Neuronal stem cell (in vitro differentiated cells): ENCODE results near the gene CNTNAP5.

Source experiments
- DNase-seq: peaks from one replicate; pipeline ENCODE4 v3.0.0-alpha.2; 2013; ENCODE audit warnings: low spot score
- H2AFZ ChIP-seq: one replicate; pipeline ENCODE4 v1.6.1; 2013; ENCODE audit warnings: mild to moderate bottlenecking, low read length, inconsistent platforms
- H2AK5ac ChIP-seq: 2 replicates; pipeline ENCODE4 v1.6.1; 2013; ENCODE audit warnings: low read depth, mild to moderate bottlenecking, inconsistent platforms, low read length, moderate library complexity, mixed read lengths
- H2BK120ac ChIP-seq: 2 replicates; pipeline ENCODE4 v1.6.1; 2013; ENCODE audit warnings: low read depth, mild to moderate bottlenecking, inconsistent platforms, low read length, moderate library complexity, mixed read lengths
- H2BK12ac ChIP-seq: one replicate; pipeline ENCODE4 v1.6.1; 2013; ENCODE audit warnings: low read length, inconsistent platforms
- H2BK15ac ChIP-seq: 2 replicates; pipeline ENCODE4 v1.6.1; 2013; ENCODE audit warnings: mild to moderate bottlenecking, low read length, inconsistent platforms, mixed read lengths
- H2BK5ac ChIP-seq: one replicate; pipeline ENCODE4 v1.6.1; 2013; ENCODE audit warnings: inconsistent platforms, mild to moderate bottlenecking, low read length, moderate library complexity
- H3K14ac ChIP-seq: one replicate; pipeline ENCODE4 v1.6.1; 2013; ENCODE audit warnings: low read length, inconsistent platforms
- H3K18ac ChIP-seq: 2 replicates; pipeline ENCODE4 v1.6.1; 2013; ENCODE audit warnings: low read length, inconsistent platforms
- H3K23ac ChIP-seq: 2 replicates; pipeline ENCODE4 v1.6.1; 2013; ENCODE audit warnings: low read depth, mild to moderate bottlenecking, mixed read lengths, low read length, inconsistent platforms; ENCODE audit not compliant: poor library complexity
- H3K27ac ChIP-seq: replicated peaks from 3 replicates; pipeline ENCODE4 v1.5.1; 2013; ENCODE audit warnings: low read length, inconsistent platforms
- H3K27me3 ChIP-seq, 3 experiments: 2 replicates each; pipeline ENCODE4 v1.6.1; 2013; ENCODE audit warnings: low read length in 3 of 3, mild to moderate bottlenecking in 2 of 3, inconsistent platforms in 1 of 3, low read depth in 1 of 3, mixed read lengths in 1 of 3, moderate library complexity in 1 of 3; ENCODE audit not compliant: control insufficient read depth in 3 of 3, insufficient read depth in 3 of 3
- H3K36me3 ChIP-seq, 2 donors: replicated peaks in 1 of 2; 2 replicates each; pipeline ENCODE4 v1.6.1; 2013; ENCODE audit warnings: low read length in 2 of 2; ENCODE audit not compliant: control insufficient read depth in 2 of 2, insufficient read depth in 2 of 2
- H3K4ac ChIP-seq: 2 replicates; pipeline ENCODE4 v1.6.1; 2013; ENCODE audit warnings: inconsistent platforms, mild to moderate bottlenecking, low read length, moderate library complexity
- H3K4me1 ChIP-seq, 2 donors: 1 replicate in 1 of 2; 2 replicates in 1 of 2; pipeline ENCODE4 v1.6.1; 2013; ENCODE audit warnings: low read length in 2 of 2, low read depth in 1 of 2; ENCODE audit not compliant: control insufficient read depth in 2 of 2, insufficient read depth in 1 of 2
- H3K4me2 ChIP-seq: one replicate; pipeline ENCODE4 v1.6.1; 2013; ENCODE audit warnings: mild to moderate bottlenecking, low read length, inconsistent platforms; ENCODE audit not compliant: insufficient read depth, poor library complexity, severe bottlenecking
- H3K4me3 ChIP-seq, 2 donors: 2 replicates each; pipeline ENCODE4 v1.5.1; 2013; ENCODE audit warnings: low read length in 2 of 2, mild to moderate bottlenecking in 2 of 2, inconsistent platforms in 1 of 2, moderate library complexity in 1 of 2
- H3K79me1 ChIP-seq: one replicate; pipeline ENCODE4 v1.6.1; 2013; ENCODE audit warnings: low read depth, mild to moderate bottlenecking, inconsistent platforms, low read length, moderate library complexity
- H3K9ac ChIP-seq: one replicate; pipeline ENCODE4 v1.6.1; 2013; ENCODE audit warnings: mild to moderate bottlenecking, low read depth, low read length, inconsistent platforms; ENCODE audit not compliant: poor library complexity
- H3K9me3 ChIP-seq, 2 donors: replicated peaks in 1 of 2; 2 replicates each; pipeline versions ENCODE3 to v1.6.1; 2013; ENCODE audit warnings: low read length in 2 of 2, mild to moderate bottlenecking in 2 of 2, inconsistent platforms in 1 of 2, low read depth in 1 of 2, mixed read lengths in 1 of 2, moderate library complexity in 1 of 2; ENCODE audit not compliant: control insufficient read depth in 2 of 2, insufficient read depth in 1 of 2
- H4K8ac ChIP-seq: one replicate; pipeline ENCODE4 v1.6.1; 2013; ENCODE audit warnings: low read depth, mild to moderate bottlenecking, inconsistent platforms, low read length, moderate library complexity
- H4K91ac ChIP-seq: one replicate; pipeline ENCODE4 v1.6.1; 2013; ENCODE audit warnings: low read length, low read depth, mild to moderate bottlenecking, inconsistent platforms; ENCODE audit not compliant: poor library complexity
- WGBS, 2 donors: extraction: QIAGEN DNeasy Blood & Tissue Kit; methylation state at CpG; one replicate each; pipeline ENCODE4 v1.1.7; 2013; ENCODE audit warnings: missing lambda C conversion rate in 2 of 2, mixed read lengths in 1 of 2; ENCODE audit not compliant: insufficient read length in 2 of 2, insufficient replicate concordance in 1 of 2; ENCODE audit errors: extremely low coverage in 2 of 2; 5-methylcytosine and 5-hydroxymethylcytosine counted together

The CNTNAP5 gene

DNA sequence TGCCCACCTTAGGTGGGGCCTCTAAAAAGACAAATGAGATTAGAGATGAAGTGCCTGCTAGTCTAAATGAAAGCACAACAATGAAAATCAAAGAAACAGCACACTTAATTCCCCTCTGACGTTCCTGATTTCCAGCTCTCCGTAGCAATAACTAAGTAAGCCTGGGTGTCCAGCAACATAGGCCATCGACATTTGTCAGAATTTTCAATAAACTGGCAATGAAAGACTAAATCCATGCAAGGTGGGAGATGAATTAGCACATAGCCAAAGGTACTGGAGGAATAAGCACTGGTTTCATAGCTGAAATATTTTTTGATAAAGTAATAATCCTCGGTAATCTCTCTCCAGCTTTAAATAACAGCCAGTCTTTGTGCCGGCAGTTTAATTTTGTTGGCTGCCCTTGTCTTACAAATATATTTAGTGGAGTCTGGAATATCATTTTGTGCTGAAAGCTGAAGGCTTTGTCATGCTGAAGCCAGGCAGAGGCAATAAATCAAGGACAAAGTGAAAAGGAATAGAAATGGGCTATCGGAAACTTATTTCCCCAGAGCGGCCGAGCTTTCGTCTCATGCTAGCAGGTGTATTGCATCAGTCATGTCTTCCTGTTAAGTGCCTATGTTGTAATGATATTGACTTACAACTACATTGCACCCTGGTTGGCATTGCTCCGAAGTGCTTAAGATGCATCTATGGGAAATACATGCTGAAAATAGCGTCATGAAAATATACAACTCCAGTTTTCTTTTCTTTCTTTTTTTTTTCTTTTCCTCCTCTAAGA, 790.1 kb downstream of the CNTNAP5 start:
- no peaks in the 10 kb centered on the region for H3K27me3 ChIP-seq
- no peak overlapping the region for H2BK12ac ChIP-seq
- no peak overlapping the region for H3K18ac ChIP-seq
- no peak overlapping the region for H3K4me3 ChIP-seq
- H2BK5ac ChIP-seq, result no peak overlapping the region
- no peak overlapping the region for H2AFZ ChIP-seq
- DNase-seq, result no peak
- no CpG with 5 or more reads among the region's 11 CpGs for WGBS, 2 donors
- no peak overlapping the region for H3K4ac ChIP-seq
- H3K27ac ChIP-seq, result no peak overlapping the region
- no peak overlapping the region for H2BK15ac ChIP-seq
- H2BK120ac ChIP-seq, result no peak overlapping the region
- no peak overlapping the region for H2AK5ac ChIP-seq
- no peak overlapping the region for H3K23ac ChIP-seq
- H3K9me3 ChIP-seq, result no peaks in the 10 kb centered on the region
- H3K9ac ChIP-seq, result no peak overlapping the region
- no peaks in the 10 kb centered on the region for H3K79me1 ChIP-seq
- H4K8ac ChIP-seq, result no peak overlapping the region
- no peak overlapping the region for H3K14ac ChIP-seq
- no peak overlapping the region for H4K91ac ChIP-seq
- H3K36me3 ChIP-seq, result no peaks in the 10 kb centered on the region
- H3K4me1 ChIP-seq, result no peaks in the 10 kb centered on the region
- H3K4me2 ChIP-seq, result no peak overlapping the region

DNA sequence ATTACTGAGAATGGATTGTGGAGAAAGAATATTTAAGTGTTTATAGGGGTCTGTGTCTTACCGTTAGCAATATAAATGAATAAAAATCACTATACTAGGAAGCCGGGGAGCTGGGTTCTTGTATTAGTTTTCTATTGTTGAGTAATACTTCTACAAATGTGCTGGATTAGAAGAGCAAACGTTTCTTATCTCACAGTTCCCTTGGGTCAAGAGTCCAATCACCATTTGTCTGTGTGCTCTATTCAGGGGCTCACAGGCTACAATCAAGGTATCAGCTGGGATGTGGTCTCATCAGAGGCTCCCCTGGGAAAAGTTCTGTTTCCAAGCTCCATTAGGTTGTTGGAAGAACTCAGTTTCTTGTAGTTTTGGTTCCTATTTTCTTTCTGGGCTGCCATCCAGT, 790.9 kb downstream of the CNTNAP5 start:
- Histone ChIP-seq H3K18ac (no peak overlapping the region), H3K14ac (no peak overlapping the region), H3K23ac (no peak overlapping the region), H2AFZ (no peak overlapping the region), H3K4me2 (no peak overlapping the region), H2BK15ac (no peak overlapping the region), H3K27ac (no peak overlapping the region), H2AK5ac (no peak overlapping the region), H2BK120ac (no peak overlapping the region), H2BK12ac (no peak overlapping the region), H4K8ac (no peak overlapping the region), H4K91ac (no peak overlapping the region), H3K27me3 (no peaks in the 10 kb centered on the region), H3K4ac (no peak overlapping the region), H3K4me1 (no peaks in the 10 kb centered on the region), H3K9me3 (no peaks in the 10 kb centered on the region), H3K79me1 (no peaks in the 10 kb centered on the region), H2BK5ac (no peak overlapping the region), H3K9ac (no peak overlapping the region), H3K36me3 (no peaks in the 10 kb centered on the region), H3K4me3 (no peak overlapping the region)
- no CpG with 5 or more reads among the region's 3 CpGs for WGBS, 2 donors
- DNase-seq, result no peak

DNA sequence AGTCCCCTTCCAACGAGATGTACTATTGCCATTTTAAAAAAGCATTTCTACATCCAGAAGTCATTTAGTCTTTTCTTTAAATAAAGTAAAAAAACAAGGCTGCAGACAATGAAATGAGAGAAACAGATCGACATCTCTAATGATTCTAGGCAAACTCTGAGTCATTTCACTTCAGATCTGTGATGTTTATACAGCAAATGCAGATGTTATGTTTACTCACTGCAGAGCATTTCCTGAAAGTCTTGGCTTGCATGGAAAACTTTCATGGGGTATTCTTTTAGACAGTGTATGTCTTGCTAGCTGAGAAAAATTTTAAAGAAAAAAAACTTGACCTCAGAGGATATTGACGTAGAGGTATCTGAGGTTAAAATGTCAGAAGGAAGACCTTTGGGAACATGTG, 797.4 kb downstream of the CNTNAP5 start:
- Histone ChIP-seq H3K4ac (no peak overlapping the region), H3K9ac (no peak overlapping the region), H3K9me3 (peaks cover 0 to 2% of the 10 kb centered on the region in 2 donors), H3K27me3 (no peaks in the 10 kb centered on the region), H3K18ac (no peak overlapping the region), H2AK5ac (no peak overlapping the region), H3K79me1 (no peaks in the 10 kb centered on the region), H3K36me3 (no peaks in the 10 kb centered on the region), H3K27ac (no peak overlapping the region), H3K4me1 (no peaks in the 10 kb centered on the region), H4K91ac (no peak overlapping the region), H2BK12ac (no peak overlapping the region), H2BK5ac (no peak overlapping the region), H3K4me2 (no peak overlapping the region), H3K4me3 (no peak overlapping the region), H3K23ac (no peak overlapping the region), H3K14ac (no peak overlapping the region), H2BK120ac (no peak overlapping the region), H2BK15ac (no peak overlapping the region), H2AFZ (no peak overlapping the region), H4K8ac (no peak overlapping the region)
- WGBS, 2 donors, result no CpG with 5 or more reads among the region's 3 CpGs
- no peak for DNase-seq

DNA sequence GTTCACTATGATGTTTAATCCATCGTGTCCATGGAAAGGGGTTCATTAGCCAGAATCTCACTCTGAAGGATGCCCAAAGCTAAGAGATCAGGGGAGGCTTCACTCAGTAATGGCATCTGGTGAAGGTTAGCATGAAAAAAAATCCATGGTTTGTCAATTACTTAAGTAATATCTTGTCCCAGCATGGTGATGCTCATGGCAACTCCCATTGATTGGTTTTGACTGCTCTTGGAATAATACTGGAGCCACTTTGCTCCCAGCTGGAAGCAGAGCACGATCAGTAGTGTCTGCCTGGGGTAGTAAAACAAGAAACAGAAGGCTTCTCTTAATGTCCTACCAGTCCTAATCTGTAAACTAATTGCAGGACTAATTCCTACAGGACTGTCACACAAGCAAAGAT, 799.4 kb downstream of the CNTNAP5 start:
- Histone ChIP-seq H3K4me2 (no peak overlapping the region), H4K8ac (no peak overlapping the region), H2BK15ac (no peak overlapping the region), H3K18ac (no peak overlapping the region), H2BK120ac (no peak overlapping the region), H3K23ac (no peak overlapping the region), H2BK12ac (no peak overlapping the region), H3K9ac (no peak overlapping the region), H3K4me3 (no peak overlapping the region), H3K27ac (no peak overlapping the region), H2BK5ac (no peak overlapping the region), H3K27me3 (no peaks in the 10 kb centered on the region), H2AK5ac (no peak overlapping the region), H3K9me3 (peaks cover 0 to 2% of the 10 kb centered on the region in 2 donors), H3K36me3 (no peaks in the 10 kb centered on the region), H4K91ac (no peak overlapping the region), H3K4me1 (no peaks in the 10 kb centered on the region), H3K14ac (no peak overlapping the region), H2AFZ (no peak overlapping the region), H3K79me1 (no peaks in the 10 kb centered on the region), H3K4ac (no peak overlapping the region)
- DNase-seq, result no peak
- WGBS, 2 donors, result no CpG with 5 or more reads among the region's 2 CpGs
